H1 (cell line): Measurements from ENCODE around the gene PHGDH. TPM values are rescaled to one million over a fixed set of nuclear protein-coding genes. Genes with fewer than 3 reads are reported as not detected.

ENCODE experiments used
- CTCF ChIA-PET: fragments of 300-600 bp; sonication (Branson Sonifier 250); formaldehyde crosslinking; loops from one replicate; lab custom pipeline; 2021; ENCODE audit not compliant: partially characterized antibody; lab: Charles Lee
- POLR2A ChIA-PET: fragments of 300-600 bp; sonication (Branson Sonifier 250); formaldehyde crosslinking; loops from one replicate; lab custom pipeline; 2021; ENCODE audit warnings: inconsistent platforms; ENCODE audit not compliant: partially characterized antibody; lab: Charles Lee
- DNase-seq, 2 experiments: peaks; one replicate each; pipeline versions ENCODE4 v3.0.0 to v3.0.0-alpha.2; 2010 to 2022; ENCODE audit warnings: low spot score in 2 of 2, low read depth in 1 of 2, mixed read lengths in 1 of 2
- FAIRE-seq: peaks from 2 replicates; lab custom pipeline; 2011; peaks lifted over from hg19 to GRCh38; lab: Jason Lieb, UNC
- H2AFZ ChIP-seq: 2 replicates; pipeline ENCODE4 v1.8.1; 2012; ENCODE audit warnings: low read length, inconsistent platforms
- H2AK5ac ChIP-seq: 2 replicates; pipeline ENCODE4 v1.6.1; 2013; ENCODE audit warnings: low read depth, low read length
- H2BK120ac ChIP-seq: replicated peaks from 2 replicates; pipeline ENCODE3; 2013; ENCODE audit warnings: low read depth, low read length, inconsistent platforms
- H2BK12ac ChIP-seq: 2 replicates; pipeline ENCODE4 v1.6.1; 2013; ENCODE audit warnings: low read depth, low read length
- H2BK15ac ChIP-seq: 2 replicates; pipeline ENCODE4 v1.6.1; 2013; ENCODE audit warnings: low read length
- H2BK20ac ChIP-seq: 2 replicates; pipeline ENCODE4 v1.6.1; 2013; ENCODE audit warnings: low read length
- H2BK5ac ChIP-seq: 2 replicates; pipeline ENCODE4 v1.6.1; 2013; ENCODE audit warnings: low read depth, low read length
- H3K14ac ChIP-seq: 2 replicates; pipeline ENCODE4 v1.6.1; 2013; ENCODE audit warnings: inconsistent platforms; ENCODE audit not compliant: insufficient read length
- H3K18ac ChIP-seq: 2 replicates; pipeline ENCODE4 v1.6.1; 2013; ENCODE audit warnings: low read length; ENCODE audit errors: extremely low read depth
- H3K23ac ChIP-seq: 2 replicates; pipeline ENCODE4 v1.6.1; 2013; ENCODE audit warnings: inconsistent platforms; ENCODE audit not compliant: insufficient read length
- H3K23me2 ChIP-seq: 2 replicates; pipeline ENCODE4 v1.6.1; 2013; ENCODE audit warnings: low read depth, low read length
- H3K27ac ChIP-seq: 2 replicates; pipeline ENCODE4 v1.6.1; 2011; ENCODE audit warnings: low read depth, low read length, inconsistent platforms
- H3K27me3 ChIP-seq, 4 experiments: replicated peaks in 1 of 4; 1 replicate in 1 of 4; 2 replicates in 3 of 4; pipeline versions ENCODE4 v1.6.1 to v1.8.1; 2011 to 2013; ENCODE audit warnings: low read length in 3 of 4, mild to moderate bottlenecking in 3 of 4, inconsistent platforms in 2 of 4, mixed read lengths in 2 of 4, moderate library complexity in 1 of 4; ENCODE audit not compliant: control insufficient read depth in 3 of 4, insufficient read depth in 3 of 4; ENCODE audit errors: extremely low read depth in 1 of 4
- H3K36me3 ChIP-seq, 4 experiments: 2 replicates each; pipeline versions ENCODE4 v1.6.1 to v1.8.1; 2011 to 2013; ENCODE audit warnings: mild to moderate bottlenecking in 4 of 4, low read length in 3 of 4, moderate library complexity in 2 of 4, control low read depth in 1 of 4, inconsistent platforms in 1 of 4; ENCODE audit not compliant: insufficient read depth in 4 of 4, control insufficient read depth in 2 of 4
- H3K4ac ChIP-seq: replicated peaks from 2 replicates; pipeline ENCODE3; 2013; ENCODE audit warnings: low read length, low read depth, mixed read lengths, inconsistent platforms; ENCODE audit not compliant: insufficient read length
- H3K4me1 ChIP-seq, 4 experiments: replicated peaks in 1 of 4; 1 replicate in 1 of 4; 2 replicates in 3 of 4; pipeline versions ENCODE4 v1.6.1 to v1.8.1; 2011 to 2013; ENCODE audit warnings: low read length in 3 of 4, inconsistent platforms in 2 of 4, mixed read lengths in 1 of 4; ENCODE audit not compliant: insufficient read depth in 4 of 4, control insufficient read depth in 3 of 4
- H3K4me2 ChIP-seq, 2 experiments: 2 replicates each; pipeline versions ENCODE4 v1.6.1 to v1.8.1; 2011 to 2013; ENCODE audit warnings: low read depth in 2 of 2, low read length in 2 of 2, control low read depth in 1 of 2, inconsistent platforms in 1 of 2, mild to moderate bottlenecking in 1 of 2; ENCODE audit not compliant: insufficient read depth in 1 of 2
- H3K4me3 ChIP-seq, 4 experiments: fragments of 200-600, 300-600 bp in 1 of 4; sonication (generic), shearing (Covaris generic), sonication (Bioruptor Twin) in 1 of 4; 2 replicates each; pipeline versions ENCODE4 v1.5.1 to v1.8.1; 2011 to 2016; ENCODE audit warnings: low read length in 4 of 4, low read depth in 3 of 4, control low read depth in 2 of 4, inconsistent platforms in 2 of 4, mild to moderate bottlenecking in 2 of 4, mixed read lengths in 1 of 4, moderate library complexity in 1 of 4; ENCODE audit not compliant: insufficient read depth in 2 of 4; ENCODE audit errors: extremely low read depth in 1 of 4
- H3K56ac ChIP-seq: replicated peaks from 2 replicates; pipeline ENCODE3; 2013; ENCODE audit warnings: low read depth, mild to moderate bottlenecking, mixed read lengths, low read length, inconsistent platforms; ENCODE audit not compliant: insufficient read length
- H3K79me1 ChIP-seq: 2 replicates; pipeline ENCODE4 v1.6.1; 2013; ENCODE audit warnings: low read depth, low read length, control low read depth
- H3K79me2 ChIP-seq, 2 experiments: 2 replicates each; pipeline versions ENCODE4 v1.6.1 to v1.8.1; 2012 to 2013; ENCODE audit warnings: low read length in 2 of 2, mild to moderate bottlenecking in 2 of 2, inconsistent platforms in 1 of 2; ENCODE audit not compliant: insufficient read depth in 2 of 2, control insufficient read depth in 1 of 2
- H3K9ac ChIP-seq, 4 experiments: replicated peaks in 1 of 4; 1 replicate in 1 of 4; 2 replicates in 3 of 4; pipeline versions ENCODE4 v1.6.1 to v1.8.1; 2011 to 2013; ENCODE audit warnings: low read depth in 3 of 4, low read length in 3 of 4, control low read depth in 2 of 4, mild to moderate bottlenecking in 2 of 4, moderate library complexity in 2 of 4, inconsistent platforms in 1 of 4; ENCODE audit errors: extremely low read depth in 1 of 4
- H3K9me3 ChIP-seq, 2 experiments: 2 replicates each; pipeline versions ENCODE4 v1.6.1 to v1.8.1; 2012 to 2013; ENCODE audit warnings: mild to moderate bottlenecking in 2 of 2, moderate library complexity in 2 of 2, control low read depth in 1 of 2, inconsistent platforms in 1 of 2, low read depth in 1 of 2, low read length in 1 of 2, mixed read lengths in 1 of 2; ENCODE audit not compliant: insufficient read depth in 2 of 2
- H4K20me1 ChIP-seq, 2 experiments: replicated peaks in 1 of 2; 2 replicates each; pipeline versions ENCODE3 to v1.8.1; 2011 to 2013; ENCODE audit warnings: inconsistent platforms in 2 of 2, low read length in 2 of 2, mild to moderate bottlenecking in 1 of 2; ENCODE audit not compliant: insufficient read depth in 2 of 2, control insufficient read depth in 1 of 2
- H4K5ac ChIP-seq: 2 replicates; pipeline ENCODE4 v1.6.1; 2013; ENCODE audit warnings: low read length, low read depth, mixed read lengths, inconsistent platforms; ENCODE audit not compliant: insufficient read length
- H4K8ac ChIP-seq: 2 replicates; pipeline ENCODE4 v1.8.0; 2013; ENCODE audit warnings: mild to moderate bottlenecking, moderate library complexity, low read length, inconsistent platforms; ENCODE audit not compliant: insufficient read depth; ENCODE audit errors: extremely low read depth
- H4K91ac ChIP-seq: replicated peaks from 2 replicates; pipeline ENCODE3; 2013; ENCODE audit warnings: low read length, mixed read lengths, inconsistent platforms; ENCODE audit not compliant: insufficient read length
- CBX8 ChIP-seq: fragments of 300-800, 300-1000 bp; sonication (generic); IDR thresholded peaks from 2 replicates; pipeline ENCODE4 v1.7.1; 2016; ENCODE audit warnings: low read depth, low read length, borderline replicate concordance
- CEBPB ChIP-seq: IDR thresholded peaks from 2 replicates; pipeline ENCODE4 v1.6.1; 2012; ENCODE audit warnings: low read depth, low read length
- EGR1 ChIP-seq: IDR thresholded peaks from 2 replicates; pipeline ENCODE4 v1.6.1; 2011; ENCODE audit warnings: low read depth, low read length, borderline replicate concordance
- HDAC6 ChIP-seq: IDR thresholded peaks from one replicate; pipeline ENCODE4 v1.7.1; 2012; ENCODE audit warnings: low read depth, mild to moderate bottlenecking, inconsistent platforms, low read length, moderate library complexity
- JUND ChIP-seq: IDR thresholded peaks from 2 replicates; pipeline ENCODE4 v1.6.1; 2011; ENCODE audit warnings: mild to moderate bottlenecking, improper control_type of control experiment, low read length
- KDM1A ChIP-seq: fragments of 200-600, 300-600 bp; sonication (generic); IDR thresholded peaks from 2 replicates; pipeline ENCODE4 v1.7.1; 2016; ENCODE audit warnings: mild to moderate bottlenecking, low read length, borderline replicate concordance
- POLR2AphosphoS5 ChIP-seq: IDR thresholded peaks from 2 replicates; pipeline ENCODE4 v1.6.1; 2011; ENCODE audit warnings: low read depth, low read length
- RAD21 ChIP-seq, 2 experiments: IDR thresholded peaks in 1 of 2; conservative IDR thresholded peaks in 1 of 2; 2 replicates each; pipeline ENCODE4 v1.6.1; 2011; ENCODE audit warnings: low read depth in 2 of 2, low read length in 2 of 2, improper control_type of control experiment in 1 of 2, inconsistent platforms in 1 of 2, mild to moderate bottlenecking in 1 of 2, moderate library complexity in 1 of 2
- RBBP5 ChIP-seq: IDR thresholded peaks from 2 replicates; pipeline ENCODE4 v1.7.1; 2012; ENCODE audit warnings: low read depth, mild to moderate bottlenecking, inconsistent platforms, low read length, moderate library complexity, borderline replicate concordance
- SP2 ChIP-seq: IDR thresholded peaks from 2 replicates; pipeline ENCODE4 v1.6.1; 2012; ENCODE audit warnings: mild to moderate bottlenecking, low read length, inconsistent platforms
- USF2 ChIP-seq: IDR thresholded peaks from 2 replicates; pipeline ENCODE4 v1.6.1; 2011; ENCODE audit warnings: low read length, improper control_type of control experiment
- ZNF274 ChIP-seq: IDR thresholded peaks from 2 replicates; pipeline ENCODE4 v1.7.0; 2012; ENCODE audit warnings: low read length, borderline replicate concordance; ENCODE audit errors: extremely low read depth
- WGBS, 2 experiments: shearing (Covaris generic) in 1 of 2; methylation state at CpG; one replicate each; pipeline versions ENCODE4 v1.1.6 to v1.1.7; 2013 to 2015; ENCODE audit warnings: low lambda C conversion rate in 2 of 2, mixed read lengths in 2 of 2, inconsistent platforms in 1 of 2, low coverage in 1 of 2, missing lambda C conversion rate in 1 of 2; ENCODE audit not compliant: insufficient replicate concordance in 2 of 2, insufficient coverage in 1 of 2, insufficient read length in 1 of 2; ENCODE audit errors: extremely low coverage in 1 of 2, missing lambda C conversion rate in 1 of 2; 5-methylcytosine and 5-hydroxymethylcytosine counted together
- polyA plus RNA-seq, 7 experiments: library from polyadenylated mRNA; depleted of rRNA in 3 of 7; stranded (reverse) in 5 of 7; unstranded in 2 of 7; fragments of >200 nt in 5 of 7; fragments of 200-250 nt in 2 of 7; gene quantifications; 1 replicate in 5 of 7; 2 replicates in 1 of 7; 4 replicates in 1 of 7; pipeline versions ENCODE4 v1.2.1 to v1.2.3, GENCODE V29; 2011 to 2013; ENCODE audit warnings: missing spikeins in 2 of 7, mixed read lengths in 2 of 7
- total RNA-seq: library from RNA; stranded (reverse); fragmentation: NEBNext Ultra II Directional; extraction: Animal tissue kit (Norgen Biotek cat#: 25700); gene quantifications from 2 replicates; pipeline ENCODE4 v1.2.1, GENCODE V29; 2021

PHGDH gene
- total and polyA plus RNA-seq, 2 of the 8 experiments (the other 6 are each of a cell fraction or from before 2014, with no cell fraction given) = 358 to 687 TPM

DNA sequence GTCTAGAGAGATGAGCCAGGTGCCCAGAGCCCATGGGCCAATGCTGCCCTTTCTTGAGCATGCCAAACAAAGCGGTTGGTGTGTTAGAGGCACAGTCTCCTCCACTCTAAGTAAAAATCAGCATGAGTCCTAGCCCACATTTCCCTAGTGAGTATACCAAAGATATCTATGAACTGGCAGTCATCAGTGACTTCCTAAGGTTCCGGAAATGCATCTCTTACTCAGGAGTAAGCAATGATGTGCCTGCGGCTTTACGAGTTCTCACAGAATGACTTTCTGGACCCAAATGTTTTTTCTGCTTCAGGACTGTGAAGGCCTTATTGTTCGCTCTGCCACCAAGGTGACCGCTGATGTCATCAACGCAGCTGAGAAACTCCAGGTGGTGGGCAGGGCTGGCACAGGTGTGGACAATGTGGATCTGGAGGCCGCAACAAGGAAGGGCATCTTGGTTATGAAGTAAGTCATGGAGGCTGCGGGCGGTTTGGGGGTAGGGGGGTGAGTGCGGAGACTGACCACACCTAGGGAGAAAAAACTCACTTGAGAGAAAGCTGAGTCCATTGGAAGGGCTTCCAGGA is 9.2 kb downstream of the PHGDH start:
- no peak overlapping the region for H3K4ac ChIP-seq
- H2AK5ac ChIP-seq = no peak overlapping the region
- H2AFZ ChIP-seq = no peak overlapping the region
- peaks cover 4 to 12% (median 6%) of the 10 kb centered on the region in 4 experiments; a peak in 6 of 7 replicates for H3K4me1 ChIP-seq
- H3K9me3 ChIP-seq = no peaks in the 10 kb centered on the region
- H3K18ac ChIP-seq = no peak overlapping the region
- H3K9ac ChIP-seq = no peak overlapping the region
- no peak overlapping the region; the same call in 1 of the 2 replicates for H4K8ac ChIP-seq
- no peak overlapping the region for H3K14ac ChIP-seq
- no peak overlapping the region for H4K91ac ChIP-seq
- peaks cover 46 to 99% of the 10 kb centered on the region in 2 experiments for H3K79me2 ChIP-seq
- no peak overlapping the region for H3K4me2 ChIP-seq
- no peak overlapping the region for H2BK15ac ChIP-seq
- H4K20me1 ChIP-seq = peaks cover 44% of the 10 kb centered on the region in 2 experiments
- no peak overlapping the region for H2BK120ac ChIP-seq
- 94% methylated on average over 11 of the region's 11 CpGs; no CpG with 5 or more reads in 1 of the 2 experiments for WGBS, 2 experiments
- H3K79me1 ChIP-seq = peaks cover 43% of the 10 kb centered on the region
- DNase-seq (no peak), FAIRE-seq (no peak)
- no peak overlapping the region for H3K56ac ChIP-seq
- peaks cover 18 to 72% (median 55%) of the 10 kb centered on the region in 4 experiments for H3K36me3 ChIP-seq
- no peak overlapping the region for H4K5ac ChIP-seq
- H3K23ac ChIP-seq = no peak overlapping the region
- ChIA-PET POLR2A (interaction anchor here (0.7 to 30.7 kb wide), 4 partner anchors 7 to 106 kb away, joined by 3 to 425 read pairs (median 184); partner anchors contain the start of gene PHGDH), CTCF (interaction anchor here (1.2 to 1.5 kb wide), 2 partner anchors 23 to 46 kb away, joined by 3 to 4 read pairs; no protein-coding TSS in a partner anchor)
- no peak overlapping the region for H2BK20ac ChIP-seq
- H2BK5ac ChIP-seq = no peak overlapping the region; the same call in 1 of the 2 replicates
- no peak overlapping the region for H3K4me3 ChIP-seq
- H3K23me2 ChIP-seq = no peaks in the 10 kb centered on the region; the same call in 1 of the 2 replicates
- no peaks in the 10 kb centered on the region for H3K27me3 ChIP-seq
- H2BK12ac ChIP-seq = no peak overlapping the region
- no peak overlapping the region for H3K27ac ChIP-seq
- TF ChIP-seq CBX8 (no peak), JUND (no peak), EGR1 (no peak), ZNF274 (no peak), POLR2AphosphoS5 (no peak), HDAC6 (no peak), RBBP5 (no peak), CEBPB (no peak), USF2 (no peak), RAD21 (IDR thresholded peaks at IDR 0.05 in 1 of 2, conservative IDR thresholded peaks at IDR 0.05 in 1 of 2; ENCODE audit: low read depth in 2 of 2, low read length in 2 of 2) (no peak), KDM1A (no peak), SP2 (no peak)
